H1 (cell line): ENCODE results near the gene SELENOI. TPM values are rescaled to one million over a fixed set of nuclear protein-coding genes. Genes with fewer than 3 reads are reported as not detected.

Experiments
- CTCF ChIA-PET: fragments of 300-600 bp; sonication (Branson Sonifier 250); formaldehyde crosslinking; loops from one replicate; lab custom pipeline; 2021; ENCODE audit not compliant: partially characterized antibody; lab: Charles Lee
- POLR2A ChIA-PET: fragments of 300-600 bp; sonication (Branson Sonifier 250); formaldehyde crosslinking; loops from one replicate; lab custom pipeline; 2021; ENCODE audit warnings: inconsistent platforms; ENCODE audit not compliant: partially characterized antibody; lab: Charles Lee
- DNase-seq, 2 experiments: peaks; one replicate each; pipeline versions ENCODE4 v3.0.0 to v3.0.0-alpha.2; 2010 to 2022; ENCODE audit warnings: low spot score in 2 of 2, low read depth in 1 of 2, mixed read lengths in 1 of 2
- FAIRE-seq: peaks from 2 replicates; lab custom pipeline; 2011; peaks lifted over from hg19 to GRCh38; lab: Jason Lieb, UNC
- H2AFZ ChIP-seq: 2 replicates; pipeline ENCODE4 v1.8.1; 2012; ENCODE audit warnings: low read length, inconsistent platforms
- H2AK5ac ChIP-seq: 2 replicates; pipeline ENCODE4 v1.6.1; 2013; ENCODE audit warnings: low read depth, low read length
- H2BK120ac ChIP-seq: replicated peaks from 2 replicates; pipeline ENCODE3; 2013; ENCODE audit warnings: low read depth, low read length, inconsistent platforms
- H2BK12ac ChIP-seq: 2 replicates; pipeline ENCODE4 v1.6.1; 2013; ENCODE audit warnings: low read depth, low read length
- H2BK15ac ChIP-seq: 2 replicates; pipeline ENCODE4 v1.6.1; 2013; ENCODE audit warnings: low read length
- H2BK20ac ChIP-seq: 2 replicates; pipeline ENCODE4 v1.6.1; 2013; ENCODE audit warnings: low read length
- H2BK5ac ChIP-seq: 2 replicates; pipeline ENCODE4 v1.6.1; 2013; ENCODE audit warnings: low read depth, low read length
- H3K14ac ChIP-seq: 2 replicates; pipeline ENCODE4 v1.6.1; 2013; ENCODE audit warnings: inconsistent platforms; ENCODE audit not compliant: insufficient read length
- H3K18ac ChIP-seq: 2 replicates; pipeline ENCODE4 v1.6.1; 2013; ENCODE audit warnings: low read length; ENCODE audit errors: extremely low read depth
- H3K23ac ChIP-seq: 2 replicates; pipeline ENCODE4 v1.6.1; 2013; ENCODE audit warnings: inconsistent platforms; ENCODE audit not compliant: insufficient read length
- H3K23me2 ChIP-seq: 2 replicates; pipeline ENCODE4 v1.6.1; 2013; ENCODE audit warnings: low read depth, low read length
- H3K27ac ChIP-seq: 2 replicates; pipeline ENCODE4 v1.6.1; 2011; ENCODE audit warnings: low read depth, low read length, inconsistent platforms
- H3K27me3 ChIP-seq, 4 experiments: replicated peaks in 1 of 4; 1 replicate in 1 of 4; 2 replicates in 3 of 4; pipeline versions ENCODE4 v1.6.1 to v1.8.1; 2011 to 2013; ENCODE audit warnings: low read length in 3 of 4, mild to moderate bottlenecking in 3 of 4, inconsistent platforms in 2 of 4, mixed read lengths in 2 of 4, moderate library complexity in 1 of 4; ENCODE audit not compliant: control insufficient read depth in 3 of 4, insufficient read depth in 3 of 4; ENCODE audit errors: extremely low read depth in 1 of 4
- H3K36me3 ChIP-seq, 4 experiments: 2 replicates each; pipeline versions ENCODE4 v1.6.1 to v1.8.1; 2011 to 2013; ENCODE audit warnings: mild to moderate bottlenecking in 4 of 4, low read length in 3 of 4, moderate library complexity in 2 of 4, control low read depth in 1 of 4, inconsistent platforms in 1 of 4; ENCODE audit not compliant: insufficient read depth in 4 of 4, control insufficient read depth in 2 of 4
- H3K4ac ChIP-seq: replicated peaks from 2 replicates; pipeline ENCODE3; 2013; ENCODE audit warnings: low read length, low read depth, mixed read lengths, inconsistent platforms; ENCODE audit not compliant: insufficient read length
- H3K4me1 ChIP-seq, 4 experiments: replicated peaks in 1 of 4; 1 replicate in 1 of 4; 2 replicates in 3 of 4; pipeline versions ENCODE4 v1.6.1 to v1.8.1; 2011 to 2013; ENCODE audit warnings: low read length in 3 of 4, inconsistent platforms in 2 of 4, mixed read lengths in 1 of 4; ENCODE audit not compliant: insufficient read depth in 4 of 4, control insufficient read depth in 3 of 4
- H3K4me2 ChIP-seq, 2 experiments: 2 replicates each; pipeline versions ENCODE4 v1.6.1 to v1.8.1; 2011 to 2013; ENCODE audit warnings: low read depth in 2 of 2, low read length in 2 of 2, control low read depth in 1 of 2, inconsistent platforms in 1 of 2, mild to moderate bottlenecking in 1 of 2; ENCODE audit not compliant: insufficient read depth in 1 of 2
- H3K4me3 ChIP-seq, 4 experiments: fragments of 200-600, 300-600 bp in 1 of 4; sonication (generic), shearing (Covaris generic), sonication (Bioruptor Twin) in 1 of 4; 2 replicates each; pipeline versions ENCODE4 v1.5.1 to v1.8.1; 2011 to 2016; ENCODE audit warnings: low read length in 4 of 4, low read depth in 3 of 4, control low read depth in 2 of 4, inconsistent platforms in 2 of 4, mild to moderate bottlenecking in 2 of 4, mixed read lengths in 1 of 4, moderate library complexity in 1 of 4; ENCODE audit not compliant: insufficient read depth in 2 of 4; ENCODE audit errors: extremely low read depth in 1 of 4
- H3K56ac ChIP-seq: replicated peaks from 2 replicates; pipeline ENCODE3; 2013; ENCODE audit warnings: low read depth, mild to moderate bottlenecking, mixed read lengths, low read length, inconsistent platforms; ENCODE audit not compliant: insufficient read length
- H3K79me1 ChIP-seq: 2 replicates; pipeline ENCODE4 v1.6.1; 2013; ENCODE audit warnings: low read depth, low read length, control low read depth
- H3K79me2 ChIP-seq, 2 experiments: 2 replicates each; pipeline versions ENCODE4 v1.6.1 to v1.8.1; 2012 to 2013; ENCODE audit warnings: low read length in 2 of 2, mild to moderate bottlenecking in 2 of 2, inconsistent platforms in 1 of 2; ENCODE audit not compliant: insufficient read depth in 2 of 2, control insufficient read depth in 1 of 2
- H3K9ac ChIP-seq, 4 experiments: replicated peaks in 1 of 4; 1 replicate in 1 of 4; 2 replicates in 3 of 4; pipeline versions ENCODE4 v1.6.1 to v1.8.1; 2011 to 2013; ENCODE audit warnings: low read depth in 3 of 4, low read length in 3 of 4, control low read depth in 2 of 4, mild to moderate bottlenecking in 2 of 4, moderate library complexity in 2 of 4, inconsistent platforms in 1 of 4; ENCODE audit errors: extremely low read depth in 1 of 4
- H3K9me3 ChIP-seq, 2 experiments: 2 replicates each; pipeline versions ENCODE4 v1.6.1 to v1.8.1; 2012 to 2013; ENCODE audit warnings: mild to moderate bottlenecking in 2 of 2, moderate library complexity in 2 of 2, control low read depth in 1 of 2, inconsistent platforms in 1 of 2, low read depth in 1 of 2, low read length in 1 of 2, mixed read lengths in 1 of 2; ENCODE audit not compliant: insufficient read depth in 2 of 2
- H4K20me1 ChIP-seq, 2 experiments: replicated peaks in 1 of 2; 2 replicates each; pipeline versions ENCODE3 to v1.8.1; 2011 to 2013; ENCODE audit warnings: inconsistent platforms in 2 of 2, low read length in 2 of 2, mild to moderate bottlenecking in 1 of 2; ENCODE audit not compliant: insufficient read depth in 2 of 2, control insufficient read depth in 1 of 2
- H4K5ac ChIP-seq: 2 replicates; pipeline ENCODE4 v1.6.1; 2013; ENCODE audit warnings: low read length, low read depth, mixed read lengths, inconsistent platforms; ENCODE audit not compliant: insufficient read length
- H4K8ac ChIP-seq: 2 replicates; pipeline ENCODE4 v1.8.0; 2013; ENCODE audit warnings: mild to moderate bottlenecking, moderate library complexity, low read length, inconsistent platforms; ENCODE audit not compliant: insufficient read depth; ENCODE audit errors: extremely low read depth
- H4K91ac ChIP-seq: replicated peaks from 2 replicates; pipeline ENCODE3; 2013; ENCODE audit warnings: low read length, mixed read lengths, inconsistent platforms; ENCODE audit not compliant: insufficient read length
- SIRT6 ChIP-seq: IDR thresholded peaks from one replicate; pipeline ENCODE4 v1.7.1; 2012; ENCODE audit warnings: low read length, inconsistent platforms
- whole genome bisulfite sequencing, 2 experiments: shearing (Covaris generic) in 1 of 2; methylation state at CpG; one replicate each; pipeline versions ENCODE4 v1.1.6 to v1.1.7; 2013 to 2015; ENCODE audit warnings: low lambda C conversion rate in 2 of 2, mixed read lengths in 2 of 2, inconsistent platforms in 1 of 2, low coverage in 1 of 2, missing lambda C conversion rate in 1 of 2; ENCODE audit not compliant: insufficient replicate concordance in 2 of 2, insufficient coverage in 1 of 2, insufficient read length in 1 of 2; ENCODE audit errors: extremely low coverage in 1 of 2, missing lambda C conversion rate in 1 of 2; 5-methylcytosine and 5-hydroxymethylcytosine counted together
- polyA plus RNA-seq, 7 experiments: library from polyadenylated mRNA; depleted of rRNA in 3 of 7; stranded (reverse) in 5 of 7; unstranded in 2 of 7; fragments of >200 nt in 5 of 7; fragments of 200-250 nt in 2 of 7; gene quantifications; 1 replicate in 5 of 7; 2 replicates in 1 of 7; 4 replicates in 1 of 7; pipeline versions ENCODE4 v1.2.1 to v1.2.3, GENCODE V29; 2011 to 2013; ENCODE audit warnings: missing spikeins in 2 of 7, mixed read lengths in 2 of 7
- total RNA-seq: library from RNA; stranded (reverse); fragmentation: NEBNext Ultra II Directional; extraction: Animal tissue kit (Norgen Biotek cat#: 25700); gene quantifications from 2 replicates; pipeline ENCODE4 v1.2.1, GENCODE V29; 2021

The SELENOI gene
- total and polyA plus RNA-seq, 2 of the 8 experiments (the other 6 are each of a cell fraction or from before 2014, with no cell fraction given), result 15.9 to 63.8 TPM

- Histone ChIP-seq H4K91ac (no peak overlapping the region), H3K9ac (no peak overlapping the region), H3K14ac (no peak overlapping the region), H3K27ac (no peak overlapping the region), H3K36me3 (peaks cover 0 to 7% (median 0%) of the 10 kb centered on the region in 4 experiments; a peak in 1 of 8 replicates), H3K27me3 (no peaks in the 10 kb centered on the region; a peak in 1 of 7 replicates), H3K4me2 (no peak overlapping the region), H3K9me3 (no peaks in the 10 kb centered on the region), H3K56ac (no peak overlapping the region), H2BK15ac (no peak overlapping the region), H3K79me1 (peaks cover 3% of the 10 kb centered on the region; the same call in 1 of the 2 replicates), H3K23ac (no peak overlapping the region), H3K4me1 (no peaks in the 10 kb centered on the region; a peak in 3 of 7 replicates), H2BK120ac (no peak overlapping the region), H3K23me2 (peaks cover 5% of the 10 kb centered on the region), H3K79me2 (peaks cover 16 to 85% of the 10 kb centered on the region in 2 experiments), H2AK5ac (no peak overlapping the region), H4K20me1 (peaks cover 0 to 10% of the 10 kb centered on the region in 2 experiments), H3K4me3 (no peak overlapping the region), H3K18ac (no peak overlapping the region), H4K5ac (no peak overlapping the region), H2BK20ac (no peak overlapping the region), H2BK5ac (no peak overlapping the region), H3K4ac (no peak overlapping the region), H4K8ac (no peak overlapping the region), H2AFZ (no peak overlapping the region), H2BK12ac (no peak overlapping the region)
- no peak for DNase-seq
- no peak for TF ChIP-seq SIRT6
- no peak for FAIRE-seq
- WGBS, 2 experiments, result 91% methylated on average over 3 of the region's 3 CpGs; no CpG with 5 or more reads in 1 of the 2 experiments
- POLR2A ChIA-PET, result no interaction called here
- CTCF ChIA-PET, result interaction anchor here (0.6 to 1.1 kb wide), 2 partner anchors 155 to 201 kb away, joined by 3 read pairs; no protein-coding TSS in a partner anchor
Observed at GRCh38 chr2:26349690-26350089, 3.7 kb downstream of the SELENOI start.
